AG04450 (cell line): ENCODE measurements around the gene STK10. TPM values are rescaled to one million over a fixed set of nuclear protein-coding genes. Genes with fewer than 3 reads are reported as not detected.
A peak's percentile ranks its signal among the peaks of the same experiment; 100 is the strongest.

ENCODE experiments used
- CTCF ChIA-PET: fragments of 300-600, 350-600 bp; formaldehyde crosslinking; extraction: SDS; loops from one replicate; lab custom pipeline; 2022; ENCODE audit warnings: antibody characterized with exemption, inconsistent platforms; lab: Charles Lee
- POLR2A ChIA-PET: fragments of 350-600 bp; formaldehyde crosslinking; extraction: SDS; loops from one replicate; lab custom pipeline; 2021; ENCODE audit warnings: antibody characterized with exemption, inconsistent platforms; lab: Yijun Ruan, JAX
- DNase-seq: peaks from one replicate; pipeline ENCODE4 v3.0.0-alpha.2; 2011; ENCODE audit warnings: low read depth, low spot score
- H3K27ac ChIP-seq: one replicate; pipeline ENCODE4 v1.5.1; 2012; ENCODE audit warnings: low read depth, low read length, control low read depth
- H3K27me3 ChIP-seq: one replicate; pipeline ENCODE4 v1.6.0; 2012; ENCODE audit warnings: low read length; ENCODE audit not compliant: control insufficient read depth, insufficient read depth
- H3K4me3 ChIP-seq: 2 replicates; pipeline ENCODE4 v1.5.1; 2011; ENCODE audit warnings: mild to moderate bottlenecking, low read depth, low read length, control low read depth
- H3K9me3 ChIP-seq: 2 replicates; pipeline ENCODE4 v1.5.1; 2012; ENCODE audit warnings: low read length; ENCODE audit not compliant: control insufficient read depth, insufficient read depth
- CTCF ChIP-seq: IDR thresholded peaks from 2 replicates; pipeline ENCODE4 v1.5.1; 2011; ENCODE audit warnings: low read depth, low read length, control low read depth, inconsistent platforms
- polyA plus RNA-seq: library from polyadenylated mRNA; depleted of rRNA; stranded (reverse); fragments of >200 nt; gene quantifications from 2 replicates; pipeline ENCODE4 v1.2.3, GENCODE V29; 2011

Gene STK10
- polyA plus RNA-seq, 1 experiment: 7.8 TPM

- Histone ChIP-seq H3K4me3 (peak overlapping the region; percentile 32; the same call in 1 of the 2 replicates), H3K9me3 (no peaks in the 10 kb centered on the region; the same call in 1 of the 2 replicates), H3K27ac (peak overlapping the region; percentile 61), H3K27me3 (no peaks in the 10 kb centered on the region)
- ChIA-PET POLR2A (interaction anchor here (1.9 to 3.8 kb wide), 2 partner anchors 86 to 93 kb away, joined by 14 to 20 read pairs; partner anchors contain the start of gene UBTD2), CTCF (interaction anchor here (0.6 to 4.3 kb wide), 28 partner anchors 9 to 278 kb away, joined by 3 to 51 read pairs (median 8); partner anchors contain the start of gene UBTD2)
- DNase-seq: no peak
- TF ChIP-seq CTCF: no peak
These were observed 1.8 kb upstream of the STK10 start for GRCh38 chr5:172189693-172190296.

- Histone ChIP-seq H3K27me3 (no peaks in the 10 kb centered on the region), H3K4me3 (peak overlapping the region; percentile 93), H3K9me3 (no peaks in the 10 kb centered on the region; the same call in 1 of the 2 replicates), H3K27ac (peak overlapping the region; percentile 61)
- TF ChIP-seq CTCF: no peak
- no peak for DNase-seq
- CTCF ChIA-PET: interaction anchor here (0.5 to 4.3 kb wide), 76 partner anchors 10 to 289 kb away, joined by 3 to 51 read pairs (median 4); partner anchors contain the start of genes FBXW11 and UBTD2
- POLR2A ChIA-PET: interaction anchor here (1.2 to 3.8 kb wide), 4 partner anchors 82 to 183 kb away, joined by 4 to 20 read pairs (median 10); partner anchors contain the start of genes FBXW11 and UBTD2
These were observed 1.1 kb upstream of the STK10 start for GRCh38 chr5:172188893-172189692.

- Histone ChIP-seq H3K27ac (peak overlapping the region; percentile 75), H3K9me3 (no peaks in the 10 kb centered on the region; the same call in 1 of the 2 replicates), H3K27me3 (no peaks in the 10 kb centered on the region), H3K4me3 (peak overlapping the region; percentile 93)
- POLR2A ChIA-PET: interaction anchor here (0.6 to 3.8 kb wide), 5 partner anchors 15 to 181 kb away, joined by 3 to 14 read pairs (median 4); partner anchors contain the start of genes FBXW11 and UBTD2
- CTCF ChIA-PET: interaction anchor here (0.6 to 4.3 kb wide), 18 partner anchors 8 to 276 kb away, joined by 3 to 51 read pairs (median 7); partner anchors contain the start of genes FBXW11 and UBTD2
- TF ChIP-seq CTCF: no peak
- DNase-seq: no peak
These were observed 649 bp downstream of the STK10 start for GRCh38 chr5:172187118-172188032.

- POLR2A ChIA-PET: interaction anchor here (3.8 kb wide), 1 partner anchor 97 kb away, joined by 14 read pairs; the partner anchor contains the start of gene UBTD2
- H3K9me3 ChIP-seq: no peaks in the 10 kb centered on the region; the same call in 1 of the 2 replicates
- no peak overlapping the region for H3K27ac ChIP-seq
- peak overlapping the region; percentile 93 for H3K4me3 ChIP-seq
- no peak for DNase-seq
- no peak for TF ChIP-seq CTCF
- H3K27me3 ChIP-seq: no peaks in the 10 kb centered on the region
- CTCF ChIA-PET: interaction anchor here (0.7 to 1.4 kb wide), 4 partner anchors 79 to 274 kb away, joined by 3 to 6 read pairs (median 4); no protein-coding TSS in a partner anchor
These were observed 1.8 kb downstream of the STK10 start for GRCh38 chr5:172186114-172186695.
